ENCODE measurements around the gene DNAH12.

GRCh38 chr3:57575966-57576626 is 32.0 kb upstream of the DNAH12 start:
- TF ChIP-seq EZH2 (IDR thresholded peaks at IDR 0.05; ENCODE audit: borderline replicate concordance, low read length) (no peak), CTCF (conservative IDR thresholded peaks at IDR 0.05 in 1 of 2, IDR thresholded peaks at IDR 0.05 in 1 of 2; ENCODE audit: extremely low read depth in 1 of 2, insufficient read depth in 1 of 2, low read depth in 1 of 2, low read length in 2 of 2) (no peak)
